ENCODE data around the gene SLAMF9.
"Not testable (repeated sequence)": the region's sequence is repeated elsewhere in the genome, so short reads cannot be mapped to it uniquely, and the experiment has no call there.

The SLAMF9 gene

GRCh38 chr1:159911326-159912070 lies 42.5 kb downstream of the SLAMF9 start:
- no peak for TF ChIP-seq CTCF (IDR thresholded peaks at IDR 0.05)
- no peak overlapping the region for H3K4me3 ChIP-seq
- H3K27ac ChIP-seq, result peak overlapping the region in 1 of 2 donors; percentile 71
- DNase-seq (ENCODE audit: low spot score), result no peak

GRCh38 chr1:159908031-159908940 lies 45.8 kb downstream of the SLAMF9 start:
- no peak for DNase-seq (ENCODE audit: low spot score)
- H3K27ac ChIP-seq, result no peak overlapping the region
- TF ChIP-seq CTCF (IDR thresholded peaks at IDR 0.05), result no peak
- no peak overlapping the region for H3K4me3 ChIP-seq

GRCh38 chr1:159906960-159907359 lies 47.1 kb downstream of the SLAMF9 start:
- TF ChIP-seq CTCF (IDR thresholded peaks at IDR 0.05), result no peak
- no peak overlapping the region for H3K27ac ChIP-seq
- no peak for DNase-seq (ENCODE audit: low spot score)

GRCh38 chr1:159904036-159904435 lies 50.0 kb downstream of the SLAMF9 start:
- not testable (repeated sequence) for DNase-seq (ENCODE audit: low spot score); H3K4me3 ChIP-seq; H3K27ac ChIP-seq

More at GRCh38 chr1:159906960-159907359, 47.1 kb downstream of the SLAMF9 start:
- H3K4me3 ChIP-seq, result no peak overlapping the region

GRCh38 chr1:159902541-159902940 lies 51.5 kb downstream of the SLAMF9 start:
- no peak overlapping the region for H3K27ac ChIP-seq
- TF ChIP-seq CTCF (IDR thresholded peaks at IDR 0.05), result no peak
- DNase-seq (ENCODE audit: low spot score), result no peak
- H3K4me3 ChIP-seq, result no peak overlapping the region

Data from coronary artery (tissue), 2 donors.